ENCODE measurements around the gene GRIN2A. TPM values are rescaled to one million over a fixed set of nuclear protein-coding genes. Genes with fewer than 3 reads are reported as not detected.

The GRIN2A gene
- polyA plus RNA-seq, 2 of the 4 experiments (the other 2 are of a cell fraction) = not detected

DNA sequence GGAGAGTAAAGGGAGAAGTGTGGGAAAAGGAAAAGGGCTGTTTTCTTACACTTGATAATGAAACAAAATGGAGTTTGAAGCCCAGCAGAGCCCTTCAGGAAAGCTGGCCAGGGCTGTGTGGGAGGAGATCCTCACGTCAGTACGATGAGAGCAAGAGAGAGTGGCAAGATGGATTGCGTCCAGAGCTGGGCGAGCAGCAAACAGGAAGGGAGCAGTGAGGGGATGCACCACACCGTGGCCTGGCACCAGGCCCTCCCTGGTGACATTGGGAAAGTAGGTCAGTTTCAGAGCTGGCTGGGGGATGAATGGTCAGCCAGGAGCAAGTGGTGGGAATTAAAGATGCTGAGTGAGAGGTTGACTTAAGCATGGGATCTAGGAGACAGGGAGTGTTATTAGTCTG lies 273.6 kb downstream of the GRIN2A start:
- WGBS (ENCODE audit: missing lambda C conversion rate) = 25% methylated on average over 5 of the region's 5 CpGs
- no peak for DNase-seq (ENCODE audit: low read depth in 1 of 2, low spot score in 1 of 2)
- H3K4me1 ChIP-seq = no peaks in the 10 kb centered on the region
- CTCF ChIA-PET = interaction anchor here (1.5 kb wide), 1 partner anchor 46 kb away, joined by 4 read pairs; no protein-coding TSS in a partner anchor
- POLR2A ChIA-PET = no interaction called here
- H3K4me3 ChIP-seq = no peak overlapping the region
- H3K27ac ChIP-seq = no peak overlapping the region
- no peak overlapping the region for H3K4me2 ChIP-seq
- no peak for ATAC-seq
- TF ChIP-seq JUN (IDR thresholded peaks at IDR 0.05) (no peak), EHF (CRISPR knock-in tag; IDR thresholded peaks at IDR 0.05) (no peak), EP300 (IDR thresholded peaks at IDR 0.05) (no peak), NPAS2 (CRISPR knock-in tag; IDR thresholded peaks at IDR 0.05; ENCODE audit: borderline replicate concordance) (no peak), HEYL (CRISPR knock-in tag; IDR thresholded peaks at IDR 0.05) (no peak)
- TF ChIP-seq, protein P1, sequence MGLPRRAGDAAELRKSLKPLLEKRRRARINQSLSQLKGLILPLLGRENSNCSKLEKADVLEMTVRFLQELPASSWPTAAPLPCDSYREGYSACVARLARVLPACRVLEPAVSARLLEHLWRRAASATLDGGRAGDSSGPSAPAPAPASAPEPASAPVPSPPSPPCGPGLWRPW (IDR thresholded peaks at IDR 0.05) = no peak
- TF ChIP-seq, protein P2, sequence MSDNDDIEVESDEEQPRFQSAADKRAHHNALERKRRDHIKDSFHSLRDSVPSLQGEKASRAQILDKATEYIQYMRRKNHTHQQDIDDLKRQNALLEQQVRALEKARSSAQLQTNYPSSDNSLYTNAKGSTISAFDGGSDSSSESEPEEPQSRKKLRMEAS (IDR thresholded peaks at IDR 0.05) = no peak
- no peak for FAIRE-seq
- no peaks in the 10 kb centered on the region for H3K9me3 ChIP-seq

DNA sequence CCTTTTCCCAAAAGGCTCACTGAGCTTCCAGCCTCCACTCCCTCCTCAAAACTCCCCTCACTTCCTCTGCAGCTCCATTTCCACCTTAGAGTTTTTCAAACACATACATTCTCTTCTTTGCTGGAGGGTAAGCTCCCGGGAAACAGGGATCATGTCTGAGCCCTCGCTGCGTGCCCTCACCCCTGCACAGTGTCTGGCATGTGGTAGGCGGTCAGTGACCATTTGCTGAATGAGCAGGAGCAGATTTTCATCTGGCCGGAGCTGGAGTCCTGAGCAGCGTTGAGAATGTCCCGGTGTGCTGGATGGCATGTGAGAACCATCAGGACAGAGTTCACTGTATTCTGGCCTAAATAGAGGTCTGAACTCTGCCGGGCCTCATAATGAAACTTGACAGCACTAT lies 274.5 kb downstream of the GRIN2A start:
- Histone ChIP-seq H3K27ac (no peak overlapping the region), H3K4me1 (no peaks in the 10 kb centered on the region), H3K4me3 (no peak overlapping the region), H3K9me3 (no peaks in the 10 kb centered on the region), H3K4me2 (no peak overlapping the region)
- 4% methylated on average over 8 of the region's 8 CpGs for WGBS (ENCODE audit: missing lambda C conversion rate)
- DNase-seq (ENCODE audit: low read depth in 1 of 2, low spot score in 1 of 2) (no peak), FAIRE-seq (no peak), ATAC-seq (no peak)
- ChIA-PET POLR2A (no interaction called here), CTCF (interaction anchor here (1.5 kb wide), 1 partner anchor 45 kb away, joined by 4 read pairs; no protein-coding TSS in a partner anchor)
- TF ChIP-seq KDM5A (IDR thresholded peaks at IDR 0.05) (no peak), CBX2 (IDR thresholded peaks at IDR 0.05; ENCODE audit: borderline replicate concordance, low read depth) (no peak), CEBPB (IDR thresholded peaks at IDR 0.05) (no peak), HEYL (CRISPR knock-in tag; IDR thresholded peaks at IDR 0.05) (no peak), TFCP2L1 (CRISPR knock-in tag; IDR thresholded peaks at IDR 0.05) (no peak), CHD2 (IDR thresholded peaks at IDR 0.05; ENCODE audit: low read length, partially characterized antibody) (no peak), MAZ (IDR thresholded peaks at IDR 0.05; ENCODE audit: borderline replicate concordance, low read depth, low read length) (no peak)
- TF ChIP-seq, protein P3, sequence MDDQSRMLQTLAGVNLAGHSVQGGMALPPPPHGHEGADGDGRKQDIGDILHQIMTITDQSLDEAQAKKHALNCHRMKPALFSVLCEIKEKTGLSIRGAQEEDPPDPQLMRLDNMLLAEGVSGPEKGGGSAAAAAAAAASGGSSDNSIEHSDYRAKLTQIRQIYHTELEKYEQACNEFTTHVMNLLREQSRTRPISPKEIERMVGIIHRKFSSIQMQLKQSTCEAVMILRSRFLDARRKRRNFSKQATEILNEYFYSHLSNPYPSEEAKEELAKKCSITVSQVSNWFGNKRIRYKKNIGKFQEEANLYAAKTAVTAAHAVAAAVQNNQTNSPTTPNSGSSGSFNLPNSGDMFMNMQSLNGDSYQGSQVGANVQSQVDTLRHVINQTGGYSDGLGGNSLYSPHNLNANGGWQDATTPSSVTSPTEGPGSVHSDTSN (IDR thresholded peaks at IDR 0.05) = no peak
- TF ChIP-seq, protein P4, sequence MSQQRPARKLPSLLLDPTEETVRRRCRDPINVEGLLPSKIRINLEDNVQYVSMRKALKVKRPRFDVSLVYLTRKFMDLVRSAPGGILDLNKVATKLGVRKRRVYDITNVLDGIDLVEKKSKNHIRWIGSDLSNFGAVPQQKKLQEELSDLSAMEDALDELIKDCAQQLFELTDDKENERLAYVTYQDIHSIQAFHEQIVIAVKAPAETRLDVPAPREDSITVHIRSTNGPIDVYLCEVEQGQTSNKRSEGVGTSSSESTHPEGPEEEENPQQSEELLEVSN (IDR thresholded peaks at IDR 0.05; ENCODE audit: borderline replicate concordance, low read depth) = no peak

DNA sequence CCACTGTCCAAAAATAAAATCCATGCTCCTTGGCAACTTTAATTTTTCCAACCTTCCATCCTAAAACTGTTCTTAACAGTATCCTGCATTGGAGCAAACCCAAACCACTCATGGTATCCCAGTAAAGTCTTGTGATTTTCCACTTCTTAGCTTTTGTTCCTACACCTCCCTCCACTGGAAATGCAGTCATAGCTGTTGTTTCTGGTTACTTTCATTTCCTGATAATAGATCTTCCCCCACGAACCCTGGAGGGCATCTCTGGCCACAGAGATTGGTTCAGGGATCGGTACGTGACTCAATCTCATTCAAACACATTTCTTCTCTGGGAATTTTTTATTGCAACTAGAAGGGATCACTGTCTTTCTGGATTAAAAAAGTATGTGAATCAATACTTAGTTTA lies 276.0 kb downstream of the GRIN2A start:
- DNase-seq (ENCODE audit: low read depth in 1 of 2, low spot score in 1 of 2) (no peak), FAIRE-seq (no peak), ATAC-seq (no peak)
- Histone ChIP-seq H3K4me1 (no peaks in the 10 kb centered on the region), H3K4me3 (no peak overlapping the region), H3K27ac (no peak overlapping the region), H3K4me2 (no peak overlapping the region), H3K9me3 (no peaks in the 10 kb centered on the region)
- WGBS (ENCODE audit: missing lambda C conversion rate) = 14% methylated on average over 3 of the region's 3 CpGs
- POLR2A ChIA-PET = no interaction called here
- CTCF ChIA-PET = no interaction called here
- TF ChIP-seq FOXS1 (CRISPR knock-in tag; IDR thresholded peaks at IDR 0.05) (no peak), CHD4 (IDR thresholded peaks at IDR 0.05; ENCODE audit: borderline replicate concordance) (no peak), RFX5 (IDR thresholded peaks at IDR 0.05) (no peak), PHF8 (IDR thresholded peaks at IDR 0.05; ENCODE audit: borderline replicate concordance, low read depth) (no peak), EHMT2 (IDR thresholded peaks at IDR 0.05; ENCODE audit: low read depth) (no peak), HEYL (CRISPR knock-in tag; IDR thresholded peaks at IDR 0.05) (no peak)
- TF ChIP-seq, protein P5, sequence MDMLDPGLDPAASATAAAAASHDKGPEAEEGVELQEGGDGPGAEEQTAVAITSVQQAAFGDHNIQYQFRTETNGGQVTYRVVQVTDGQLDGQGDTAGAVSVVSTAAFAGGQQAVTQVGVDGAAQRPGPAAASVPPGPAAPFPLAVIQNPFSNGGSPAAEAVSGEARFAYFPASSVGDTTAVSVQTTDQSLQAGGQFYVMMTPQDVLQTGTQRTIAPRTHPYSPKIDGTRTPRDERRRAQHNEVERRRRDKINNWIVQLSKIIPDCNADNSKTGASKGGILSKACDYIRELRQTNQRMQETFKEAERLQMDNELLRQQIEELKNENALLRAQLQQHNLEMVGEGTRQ (IDR thresholded peaks at IDR 0.05) = no peak
- TF ChIP-seq, protein P6, sequence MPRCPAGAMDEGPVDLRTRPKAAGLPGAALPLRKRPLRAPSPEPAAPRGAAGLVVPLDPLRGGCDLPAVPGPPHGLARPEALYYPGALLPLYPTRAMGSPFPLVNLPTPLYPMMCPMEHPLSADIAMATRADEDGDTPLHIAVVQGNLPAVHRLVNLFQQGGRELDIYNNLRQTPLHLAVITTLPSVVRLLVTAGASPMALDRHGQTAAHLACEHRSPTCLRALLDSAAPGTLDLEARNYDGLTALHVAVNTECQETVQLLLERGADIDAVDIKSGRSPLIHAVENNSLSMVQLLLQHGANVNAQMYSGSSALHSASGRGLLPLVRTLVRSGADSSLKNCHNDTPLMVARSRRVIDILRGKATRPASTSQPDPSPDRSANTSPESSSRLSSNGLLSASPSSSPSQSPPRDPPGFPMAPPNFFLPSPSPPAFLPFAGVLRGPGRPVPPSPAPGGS (IDR thresholded peaks at IDR 0.05) = no peak
- TF ChIP-seq, protein P2 (IDR thresholded peaks at IDR 0.05) = no peak
